WTC11 (cell line): ENCODE measurements around the gene BOK. TPM values are rescaled to one million over a fixed set of nuclear protein-coding genes. Genes with fewer than 3 reads are reported as not detected.
A peak's percentile ranks its signal among the peaks of the same experiment; 100 is the strongest.

Experiments
- ATAC-seq: fragments of 200-7000 bp; cut with Tn5 transposase; 2 replicates; pipeline ENCODE4 v1.10.0; 2021; ENCODE audit warnings: mild to moderate bottlenecking, moderate library complexity
- CTCF ChIA-PET: fragments of 300-600 bp; sonication (Branson Sonifier 250); formaldehyde crosslinking; loops from one replicate; lab custom pipeline; 2021; ENCODE audit warnings: antibody characterized with exemption; lab: Charles Lee
- POLR2A ChIA-PET: fragments of 350-600 bp; sonication (Branson Sonifier 250); formaldehyde crosslinking; loops from one replicate; lab custom pipeline; 2021; ENCODE audit warnings: antibody characterized with exemption; lab: Charles Lee
- DNase-seq: peaks from one replicate; pipeline ENCODE4 v3.0.0; 2021; ENCODE audit warnings: low spot score
- H3K27ac Mint-ChIP-seq: 2 replicates; pipeline ENCODE4 v1.8.0; 2021; ENCODE audit warnings: mixed read lengths
- H3K27me3 Mint-ChIP-seq: 2 replicates; pipeline ENCODE4 v1.8.0; 2021; ENCODE audit warnings: low read depth, mild to moderate bottlenecking, moderate library complexity, mixed read lengths
- H3K36me3 Mint-ChIP-seq: 2 replicates; pipeline ENCODE4 v1.8.0; 2021; ENCODE audit warnings: mixed read lengths
- H3K4me1 Mint-ChIP-seq: 2 replicates; pipeline ENCODE4 v1.8.0; 2022; ENCODE audit warnings: mixed read lengths
- H3K4me3 Mint-ChIP-seq: 2 replicates; pipeline ENCODE4 v1.8.0; 2021; ENCODE audit warnings: mild to moderate bottlenecking, moderate library complexity, mixed read lengths
- H3K9me3 Mint-ChIP-seq: 2 replicates; pipeline ENCODE4 v1.8.0; 2021; ENCODE audit warnings: mixed read lengths
- FOXP4 ChIP-seq: sonication (generic); formaldehyde crosslinking; IDR thresholded peaks from 2 replicates; pipeline ENCODE4 v1.8.0; 2022; ENCODE audit warnings: mild to moderate bottlenecking, missing genetic modification reagents
- NFE2L1 ChIP-seq: sonication (generic); formaldehyde crosslinking; IDR thresholded peaks from 2 replicates; pipeline ENCODE4 v1.8.1; 2023; ENCODE audit warnings: missing genetic modification reagents
- NR2C2 ChIP-seq: sonication (generic); formaldehyde crosslinking; IDR thresholded peaks from 2 replicates; pipeline ENCODE4 v1.8.0; 2022; ENCODE audit warnings: mild to moderate bottlenecking, missing genetic modification reagents
- NR3C1 ChIP-seq: sonication (generic); formaldehyde crosslinking; conservative IDR thresholded peaks from 2 replicates; pipeline ENCODE4 v1.8.1; 2023; ENCODE audit warnings: low read depth, mild to moderate bottlenecking, missing genetic modification reagents
- PRDM15 ChIP-seq: sonication (generic); formaldehyde crosslinking; IDR thresholded peaks from 2 replicates; pipeline ENCODE4 v1.8.0; 2022; ENCODE audit warnings: missing genetic modification reagents
- PRRX2 ChIP-seq: fragments of 250-450 bp; sonication (Bioruptor Pico); IDR thresholded peaks from 2 replicates; pipeline ENCODE4 v1.8.0; 2021; ENCODE audit warnings: mild to moderate bottlenecking
- ZBTB21 ChIP-seq: sonication (generic); formaldehyde crosslinking; IDR thresholded peaks from 2 replicates; pipeline ENCODE4 v1.8.1; 2023; ENCODE audit warnings: mild to moderate bottlenecking, missing genetic modification reagents, borderline replicate concordance
- ZBTB43 ChIP-seq: sonication (generic); formaldehyde crosslinking; IDR thresholded peaks from 2 replicates; pipeline ENCODE4 v1.8.1; 2023; ENCODE audit warnings: mild to moderate bottlenecking, missing genetic modification reagents
- ZNF281 ChIP-seq: sonication (generic); formaldehyde crosslinking; IDR thresholded peaks from 2 replicates; pipeline ENCODE4 v1.8.0; 2023; ENCODE audit warnings: mild to moderate bottlenecking, missing genetic modification reagents
- ZNF512 ChIP-seq: sonication (generic); formaldehyde crosslinking; IDR thresholded peaks from 2 replicates; pipeline ENCODE4 v1.8.1; 2022; ENCODE audit warnings: missing genetic modification reagents, borderline replicate concordance
- ZNF671 ChIP-seq: fragments of 250-450 bp; sonication (Bioruptor Pico); IDR thresholded peaks from 2 replicates; pipeline ENCODE4 v1.8.0; 2021; ENCODE audit warnings: mild to moderate bottlenecking
- total RNA-seq: library from RNA; stranded (reverse); gene quantifications from 3 replicates; pipeline ENCODE4 v1.2.3, GENCODE V29; 2021

BOK gene
- total RNA-seq, 1 experiment from 2014 or later, result 39.4 TPM

GRCh38 chr2:241540771-241541561 is 17.6 kb upstream of the BOK start (continued):
- TF ChIP-seq ZBTB21 (CRISPR knock-in tag), result peak; percentile 47; the same call in 1 of the 2 replicates
- no peak for TF ChIP-seq ZNF671 (CRISPR knock-in tag)
- TF ChIP-seq NFE2L1 (CRISPR knock-in tag), result no peak
- TF ChIP-seq, all 79 proteins: peak for 10

- Mint-ChIP-seq H3K9me3 (no peaks in the 10 kb centered on the region), H3K4me1 (peaks cover 4% of the 10 kb centered on the region), H3K27me3 (peaks cover 42% of the 10 kb centered on the region), H3K36me3 (no peaks in the 10 kb centered on the region), H3K27ac (no peak overlapping the region), H3K4me3 (peak overlapping the region; percentile 49)
- peak; percentile 3; the same call in 1 of the 2 replicates for ATAC-seq
- no peak for DNase-seq
- CTCF ChIA-PET, result interaction anchor here (0.6 to 1.3 kb wide), 3 partner anchors 14 to 56 kb away, joined by 3 to 5 read pairs (median 3); no protein-coding TSS in a partner anchor
- POLR2A ChIA-PET, result no interaction called here
- TF ChIP-seq FOXP4 (CRISPR knock-in tag) (no peak), NR3C1 (0 out of 2 replicates have a peak, but pooled peaks have one; percentile 30)
These were observed 16.8 kb upstream of the BOK start for GRCh38 chr2:241541564-241542277.

GRCh38 chr2:241542278-241542605 is 16.3 kb upstream of the BOK start:
- H3K4me3 Mint-ChIP-seq, result peak overlapping the region; percentile 49
- no peak overlapping the region for H3K27ac Mint-ChIP-seq
- DNase-seq, result no peak
- H3K27me3 Mint-ChIP-seq, result peaks cover 42% of the 10 kb centered on the region
- no peaks in the 10 kb centered on the region for H3K36me3 Mint-ChIP-seq
- no peaks in the 10 kb centered on the region for H3K9me3 Mint-ChIP-seq
- H3K4me1 Mint-ChIP-seq, result peaks cover 8% of the 10 kb centered on the region
- no peak for ATAC-seq
- no peak for TF ChIP-seq PRDM15 (CRISPR knock-in tag)
- TF ChIP-seq ZNF281 (CRISPR knock-in tag), result no peak
- TF ChIP-seq ZNF512 (CRISPR knock-in tag), result no peak
- no peak for TF ChIP-seq PRRX2 (CRISPR knock-in tag)
- no peak for TF ChIP-seq NR2C2 (CRISPR knock-in tag)
- no peak for TF ChIP-seq ZBTB43 (CRISPR knock-in tag)
- no peak for TF ChIP-seq NFE2L1 (CRISPR knock-in tag)
- POLR2A ChIA-PET, result no interaction called here
- CTCF ChIA-PET, result interaction anchor here (1.1 kb wide), 1 partner anchor 19 kb away, joined by 3 read pairs; no protein-coding TSS in a partner anchor
